Parathyroid adenoma (tissue), 2 donors: ENCODE measurements around the gene KIAA1549.

ENCODE experiments used
- H2AFZ ChIP-seq: fragments of 300-600 bp; sonication (generic); one replicate; pipeline ENCODE4 v1.7.0; 2017; ENCODE audit warnings: antibody characterized with exemption, mild to moderate bottlenecking
- H3K27ac ChIP-seq: fragments of 300-600 bp; sonication (generic); one replicate; pipeline ENCODE4 v1.7.0; 2017
- H3K27me3 ChIP-seq: fragments of 300-600 bp; sonication (generic); one replicate; pipeline ENCODE4 v1.7.0; 2017; ENCODE audit warnings: low read length; ENCODE audit not compliant: control insufficient read depth, insufficient read depth
- H3K36me3 ChIP-seq: fragments of 300-600 bp; sonication (generic); one replicate; pipeline ENCODE4 v1.7.0; 2017; ENCODE audit warnings: low read length; ENCODE audit not compliant: control insufficient read depth, insufficient read depth
- H3K4me1 ChIP-seq: fragments of 300-600 bp; sonication (generic); one replicate; pipeline ENCODE4 v1.7.0; 2017; ENCODE audit warnings: control low read depth
- H3K4me2 ChIP-seq: fragments of 300-600 bp; sonication (generic); one replicate; pipeline ENCODE4 v1.7.0; 2017; ENCODE audit warnings: low read length
- H3K4me3 ChIP-seq: fragments of 300-600 bp; sonication (generic); one replicate; pipeline ENCODE4 v1.7.0; 2017; ENCODE audit warnings: low read depth, low read length
- H3K79me2 ChIP-seq: fragments of 300-600 bp; sonication (generic); one replicate; pipeline ENCODE4 v1.7.0; 2017; ENCODE audit warnings: control low read depth
- H3K9ac ChIP-seq: fragments of 300-600 bp; sonication (generic); one replicate; pipeline ENCODE4 v1.7.0; 2017; ENCODE audit warnings: mild to moderate bottlenecking
- H3K9me3 ChIP-seq: fragments of 300-600 bp; sonication (generic); one replicate; pipeline ENCODE4 v1.7.0; 2017; ENCODE audit warnings: low read length; ENCODE audit not compliant: control insufficient read depth
- CTCF ChIP-seq: fragments of 300-600 bp; sonication (generic); IDR thresholded peaks from one replicate; pipeline ENCODE4 v1.7.0; 2017; ENCODE audit warnings: antibody characterized with exemption, mild to moderate bottlenecking
- donor health status: primary hyperparathyroidism.

Gene KIAA1549

DNA sequence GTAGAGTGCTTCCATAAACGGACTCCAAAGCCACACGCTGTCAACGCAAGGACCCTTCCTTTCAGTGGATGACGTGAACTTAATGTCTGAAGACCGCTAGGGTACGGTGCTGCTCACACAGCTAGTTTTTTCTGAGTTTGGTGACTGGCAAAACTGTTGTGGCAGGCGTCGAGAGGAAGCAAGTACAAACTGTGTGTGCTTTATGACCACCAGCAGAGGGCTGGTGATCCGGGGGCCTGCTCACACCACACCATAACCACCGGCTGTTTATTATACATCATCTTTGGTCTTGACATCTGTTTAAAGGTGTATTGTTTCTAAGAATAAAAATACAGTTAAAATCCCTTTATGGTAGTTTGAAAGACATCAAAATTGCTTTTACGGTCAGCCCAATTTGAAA is 146.1 kb downstream of the KIAA1549 start:
- Histone ChIP-seq H3K4me1 (peaks cover 9% of the 10 kb centered on the region), H2AFZ (no peak overlapping the region), H3K27ac (no peak overlapping the region), H3K4me3 (no peak overlapping the region), H3K9ac (no peak overlapping the region), H3K9me3 (no peaks in the 10 kb centered on the region), H3K4me2 (no peak overlapping the region), H3K27me3 (no peaks in the 10 kb centered on the region), H3K36me3 (no peaks in the 10 kb centered on the region), H3K79me2 (no peaks in the 10 kb centered on the region)
- TF ChIP-seq CTCF = no peak

GRCh38 chr7:138834583-138834982 is 146.6 kb downstream of the KIAA1549 start:
- Histone ChIP-seq H3K4me1 (peaks cover 9% of the 10 kb centered on the region), H3K9me3 (no peaks in the 10 kb centered on the region), H3K4me3 (no peak overlapping the region), H3K36me3 (no peaks in the 10 kb centered on the region), H2AFZ (no peak overlapping the region), H3K9ac (no peak overlapping the region), H3K27me3 (no peaks in the 10 kb centered on the region), H3K79me2 (no peaks in the 10 kb centered on the region), H3K4me2 (no peak overlapping the region), H3K27ac (no peak overlapping the region)
- no peak for TF ChIP-seq CTCF

DNA sequence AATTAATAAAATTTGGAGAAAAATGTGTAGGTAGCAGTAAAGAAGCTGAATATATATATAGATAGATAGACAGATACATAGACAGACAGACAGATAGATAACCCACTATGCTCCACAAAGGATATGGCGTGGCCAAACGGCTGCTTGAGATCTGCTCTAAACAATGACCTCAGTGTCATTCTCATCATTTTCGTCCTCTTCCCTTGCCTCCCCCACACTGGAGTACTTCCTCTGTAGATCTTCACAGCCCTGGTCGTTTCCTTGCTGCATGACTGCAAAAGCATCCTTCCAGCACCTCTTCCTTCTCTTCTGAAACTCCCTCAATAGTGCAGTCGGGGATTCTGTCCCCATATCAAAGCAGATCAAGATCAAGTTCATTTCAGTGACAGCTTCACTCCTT is 147.6 kb downstream of the KIAA1549 start:
- H2AFZ ChIP-seq = no peak overlapping the region
- H3K27ac ChIP-seq = no peak overlapping the region
- no peak overlapping the region for H3K9ac ChIP-seq
- TF ChIP-seq CTCF = no peak
- H3K4me2 ChIP-seq = no peak overlapping the region
- no peaks in the 10 kb centered on the region for H3K79me2 ChIP-seq
- no peaks in the 10 kb centered on the region for H3K27me3 ChIP-seq
- peaks cover 5% of the 10 kb centered on the region for H3K4me1 ChIP-seq
- no peaks in the 10 kb centered on the region for H3K36me3 ChIP-seq
- no peaks in the 10 kb centered on the region for H3K9me3 ChIP-seq
- no peak overlapping the region for H3K4me3 ChIP-seq

DNA sequence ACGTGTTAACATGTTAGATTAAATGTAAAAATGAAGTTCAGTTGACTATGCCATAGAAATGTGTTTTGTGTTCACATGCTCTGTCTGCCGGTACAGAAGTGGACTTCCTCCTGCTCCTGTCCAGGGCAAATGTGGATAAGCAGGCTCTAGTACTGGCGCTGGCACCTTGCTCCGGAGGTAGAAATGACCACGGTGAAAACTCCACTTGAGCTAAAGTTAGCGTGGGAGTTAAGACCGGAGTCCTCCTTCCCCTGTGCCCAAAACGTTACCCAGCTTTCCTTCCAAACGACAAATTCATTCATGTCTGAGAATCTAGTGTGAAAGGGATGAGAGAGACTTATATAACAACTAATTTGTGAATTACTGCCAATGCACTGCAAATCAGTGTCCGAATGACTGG is 148.2 kb downstream of the KIAA1549 start:
- Histone ChIP-seq H3K4me2 (no peak overlapping the region), H3K4me1 (no peaks in the 10 kb centered on the region), H3K79me2 (no peaks in the 10 kb centered on the region), H2AFZ (no peak overlapping the region), H3K9me3 (no peaks in the 10 kb centered on the region), H3K4me3 (no peak overlapping the region), H3K27ac (no peak overlapping the region), H3K27me3 (no peaks in the 10 kb centered on the region), H3K36me3 (no peaks in the 10 kb centered on the region), H3K9ac (no peak overlapping the region)
- no peak for TF ChIP-seq CTCF

DNA sequence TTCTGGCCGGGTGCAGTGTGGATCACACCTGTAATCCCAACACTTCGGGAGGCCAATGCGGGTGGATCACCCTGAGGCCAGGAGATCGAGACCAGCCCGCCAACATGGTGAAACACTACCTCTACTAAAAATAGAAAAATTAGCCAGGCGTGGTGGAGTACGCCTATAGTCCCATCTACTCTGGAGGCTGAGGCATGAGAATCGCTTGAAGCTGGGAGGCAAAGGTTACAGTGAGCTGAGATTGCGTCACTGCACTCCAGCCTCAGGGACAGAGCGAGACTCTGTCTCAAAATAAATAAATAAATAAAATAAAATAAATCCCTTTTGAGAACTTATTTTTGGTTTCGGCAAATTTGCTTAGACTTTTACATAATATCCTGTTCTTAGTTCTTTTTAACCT is 151.9 kb downstream of the KIAA1549 start:
- H3K4me1 ChIP-seq = no peaks in the 10 kb centered on the region
- no peak overlapping the region for H3K4me2 ChIP-seq
- TF ChIP-seq CTCF = no peak
- no peak overlapping the region for H2AFZ ChIP-seq
- H3K9ac ChIP-seq = no peak overlapping the region
- H3K4me3 ChIP-seq = no peak overlapping the region
- H3K36me3 ChIP-seq = no peaks in the 10 kb centered on the region
- no peaks in the 10 kb centered on the region for H3K27me3 ChIP-seq
- no peak overlapping the region for H3K27ac ChIP-seq
- H3K9me3 ChIP-seq = no peaks in the 10 kb centered on the region
- no peaks in the 10 kb centered on the region for H3K79me2 ChIP-seq
